Astrocyte of the cerebellum (primary cell): ENCODE measurements around the gene OLIG1.

Source experiments
- DNase-seq: peaks from one replicate; pipeline ENCODE4 v3.0.0-alpha.2; 2011; ENCODE audit warnings: low read depth
- H3K4me3 ChIP-seq: 2 replicates; pipeline ENCODE4 v1.5.1; 2011; ENCODE audit warnings: mild to moderate bottlenecking, low read depth, low read length, moderate library complexity
- in situ Hi-C: cut with HindIII; loops from 2 replicates; pipeline ENCODE4 v1.10.0; 2017; ENCODE audit warnings: low sequenced_read_pairs
- TF ChIP-seq, protein P1 (sequence below): IDR thresholded peaks from 2 replicates; pipeline ENCODE4 v1.5.1; 2012; ENCODE audit warnings: low read length, low read depth, moderate library complexity, mild to moderate bottlenecking; ENCODE audit errors: missing control alignments

OLIG1 gene

GRCh38 chr21:33027401-33028286, 42.3 kb upstream of the OLIG1 start:
- in situ Hi-C loops: no loop called here

DNA sequence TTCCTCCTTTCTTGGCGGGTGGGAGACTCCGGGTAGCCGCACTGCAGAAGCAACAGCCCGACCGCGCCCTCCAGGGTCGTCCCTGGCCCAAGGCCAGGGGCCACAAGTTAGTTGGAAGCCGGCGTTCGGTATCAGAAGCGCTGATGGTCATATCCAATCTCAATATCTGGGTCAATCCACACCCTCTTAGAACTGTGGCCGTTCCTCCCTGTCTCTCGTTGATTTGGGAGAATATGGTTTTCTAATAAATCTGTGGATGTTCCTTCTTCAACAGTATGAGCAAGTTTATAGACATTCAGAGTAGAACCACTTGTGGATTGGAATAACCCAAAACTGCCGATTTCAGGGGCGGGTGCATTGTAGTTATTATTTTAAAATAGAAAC, 41.7 kb upstream of the OLIG1 start:
- DNase-seq: no peak
- in situ Hi-C loops: no loop called here
- H3K4me3 ChIP-seq: no peak overlapping the region
- TF ChIP-seq, protein P1, sequence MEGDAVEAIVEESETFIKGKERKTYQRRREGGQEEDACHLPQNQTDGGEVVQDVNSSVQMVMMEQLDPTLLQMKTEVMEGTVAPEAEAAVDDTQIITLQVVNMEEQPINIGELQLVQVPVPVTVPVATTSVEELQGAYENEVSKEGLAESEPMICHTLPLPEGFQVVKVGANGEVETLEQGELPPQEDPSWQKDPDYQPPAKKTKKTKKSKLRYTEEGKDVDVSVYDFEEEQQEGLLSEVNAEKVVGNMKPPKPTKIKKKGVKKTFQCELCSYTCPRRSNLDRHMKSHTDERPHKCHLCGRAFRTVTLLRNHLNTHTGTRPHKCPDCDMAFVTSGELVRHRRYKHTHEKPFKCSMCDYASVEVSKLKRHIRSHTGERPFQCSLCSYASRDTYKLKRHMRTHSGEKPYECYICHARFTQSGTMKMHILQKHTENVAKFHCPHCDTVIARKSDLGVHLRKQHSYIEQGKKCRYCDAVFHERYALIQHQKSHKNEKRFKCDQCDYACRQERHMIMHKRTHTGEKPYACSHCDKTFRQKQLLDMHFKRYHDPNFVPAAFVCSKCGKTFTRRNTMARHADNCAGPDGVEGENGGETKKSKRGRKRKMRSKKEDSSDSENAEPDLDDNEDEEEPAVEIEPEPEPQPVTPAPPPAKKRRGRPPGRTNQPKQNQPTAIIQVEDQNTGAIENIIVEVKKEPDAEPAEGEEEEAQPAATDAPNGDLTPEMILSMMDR: no peak

More at GRCh38 chr21:33027401-33028286, 42.3 kb upstream of the OLIG1 start:
- DNase-seq: no peak
- no peak overlapping the region for H3K4me3 ChIP-seq
- TF ChIP-seq, protein P1: no peak

- TF ChIP-seq, protein P1: no peak
- H3K4me3 ChIP-seq: no peak overlapping the region
- in situ Hi-C loops: no loop called here
- DNase-seq: no peak
These were observed 41.1 kb upstream of the OLIG1 start for GRCh38 chr21:33028773-33029384.

- DNase-seq: no peak
- in situ Hi-C loops: no loop called here
- TF ChIP-seq, protein P1: no peak
- H3K4me3 ChIP-seq: no peak overlapping the region
These were observed 40.5 kb upstream of the OLIG1 start for GRCh38 chr21:33029385-33029921.

- H3K4me3 ChIP-seq: no peak overlapping the region
- no peak for DNase-seq
- TF ChIP-seq, protein P1: no peak
- in situ Hi-C loops: no loop called here
These were observed 39.9 kb upstream of the OLIG1 start for GRCh38 chr21:33029975-33030461.

DNA sequence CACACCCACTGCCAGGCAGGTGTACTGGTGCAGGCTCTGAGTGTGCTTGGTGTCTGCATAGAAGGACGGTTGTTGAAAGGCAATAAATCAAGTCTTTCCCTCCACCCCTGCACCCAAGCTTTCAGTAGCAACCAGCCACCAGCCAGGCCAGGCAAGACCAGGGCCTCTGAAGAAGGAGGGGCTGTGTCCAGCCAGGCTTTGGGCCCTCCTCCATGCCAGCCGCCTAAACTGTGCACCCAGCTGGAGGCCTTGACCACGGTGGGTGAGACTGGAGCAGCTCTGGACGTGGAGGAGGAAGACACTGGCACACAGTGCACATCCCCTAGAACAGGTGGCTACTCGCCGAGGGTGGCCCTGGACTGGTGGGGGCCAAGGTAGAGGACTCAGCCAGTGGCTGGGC, 39.3 kb upstream of the OLIG1 start:
- no peak for DNase-seq
- in situ Hi-C loops: no loop called here
- TF ChIP-seq, protein P1: no peak
- H3K4me3 ChIP-seq: no peak overlapping the region
